GM04503 (cell line): Measurements from ENCODE around the gene SND1.

Source experiments
- DNase-seq: peaks from one replicate; pipeline ENCODE4 v3.0.0-alpha.2; 2012; ENCODE audit warnings: low read depth

The SND1 gene

DNA sequence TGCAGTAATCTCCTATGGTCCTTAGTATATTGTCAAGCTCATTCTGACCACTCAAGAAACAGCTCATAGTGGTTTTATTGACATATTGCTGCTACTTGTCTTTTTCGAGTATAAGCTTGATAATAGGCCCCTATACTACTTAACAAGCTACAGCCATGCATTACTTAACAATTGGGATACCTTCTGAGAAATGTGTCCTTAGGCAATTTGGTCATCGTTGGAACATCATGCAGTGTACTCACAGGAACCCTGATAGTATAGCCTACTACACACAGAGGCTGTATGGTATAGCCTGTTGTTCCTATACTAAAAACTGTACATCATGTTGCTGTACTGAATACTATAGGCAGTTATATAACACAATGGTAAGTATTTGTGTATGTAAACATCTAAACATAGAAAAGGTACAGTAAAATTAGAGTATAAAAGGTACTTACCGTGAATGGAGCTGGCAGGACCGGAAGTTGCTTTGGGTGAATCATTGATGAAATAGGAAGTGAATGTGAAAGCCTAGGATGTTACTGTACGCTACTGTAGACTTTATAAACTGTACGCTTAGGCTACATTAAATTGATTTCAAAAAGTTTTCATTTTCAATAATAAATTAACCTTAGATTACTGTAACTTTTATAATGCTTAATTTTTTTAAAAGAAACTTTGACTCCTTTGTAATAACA is 218.4 kb downstream of the SND1 start:
- no peak for DNase-seq

DNA sequence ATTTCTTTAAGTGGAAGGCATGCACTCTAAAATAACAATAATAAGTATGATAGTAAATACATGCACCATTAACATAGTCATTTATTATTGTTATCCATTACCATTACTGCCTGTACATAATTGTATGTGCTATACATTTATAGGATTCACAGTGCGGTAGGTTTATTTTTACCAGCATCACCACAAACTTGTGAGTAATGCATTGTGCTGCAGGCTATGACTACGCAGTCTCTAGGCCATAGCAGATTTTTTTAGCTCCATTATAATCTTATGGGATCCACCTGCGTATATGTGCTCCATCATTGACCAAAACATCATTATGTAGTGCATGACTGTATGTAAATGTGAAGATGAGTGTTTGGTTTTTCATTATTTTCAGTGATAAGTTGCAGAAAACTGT is 219.2 kb downstream of the SND1 start:
- DNase-seq = no peak

GRCh38 chr7:127872122-127872521 is 220.1 kb downstream of the SND1 start:
- no peak for DNase-seq

- no peak for DNase-seq
Observed at GRCh38 chr7:127873151-127873550, 221.2 kb downstream of the SND1 start.

DNA sequence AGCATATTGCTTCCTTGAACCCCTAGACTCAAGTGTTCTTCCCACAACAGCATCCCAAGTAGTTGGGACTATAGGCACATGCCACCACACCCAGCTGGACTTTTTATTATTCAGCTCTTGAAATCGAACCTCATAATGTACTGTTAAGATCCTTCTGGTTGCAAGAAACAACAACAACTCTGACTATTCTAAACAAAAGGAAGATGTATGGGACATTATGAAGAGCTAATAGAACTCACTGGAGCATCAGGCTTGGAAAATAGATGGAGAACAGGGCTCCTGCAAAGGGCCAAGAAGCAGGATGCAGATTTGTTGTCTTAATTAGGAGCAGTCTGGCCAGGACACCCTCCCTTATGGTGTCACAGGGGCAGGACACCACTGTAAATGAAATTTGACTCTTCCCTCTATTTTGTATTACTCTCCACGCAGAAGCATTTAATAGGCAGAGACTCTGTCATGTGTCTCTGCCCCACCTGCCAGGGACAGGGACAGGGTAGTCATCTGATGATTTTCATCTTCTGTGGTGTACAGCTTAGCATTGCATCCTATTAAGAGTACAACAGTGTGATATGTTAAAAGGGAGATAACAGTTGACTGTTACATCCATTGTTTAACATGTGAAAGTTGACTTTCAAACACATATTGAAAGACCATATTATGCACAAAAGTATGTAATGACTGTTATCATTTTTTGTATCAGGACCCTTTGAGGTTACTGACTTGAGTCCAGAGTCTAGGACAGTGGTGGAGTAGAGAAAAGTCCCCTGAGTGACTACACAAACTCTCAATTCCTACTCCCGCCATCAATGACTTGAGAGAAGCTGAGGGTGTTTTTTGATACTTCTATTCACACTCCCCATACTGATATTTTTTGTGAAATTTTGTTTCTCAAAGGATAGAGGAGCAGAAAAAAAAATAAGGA is 222.0 kb downstream of the SND1 start:
- DNase-seq = no peak

GRCh38 chr7:127874951-127875608 is 223.1 kb downstream of the SND1 start:
- DNase-seq = peak; percentile 38

DNA sequence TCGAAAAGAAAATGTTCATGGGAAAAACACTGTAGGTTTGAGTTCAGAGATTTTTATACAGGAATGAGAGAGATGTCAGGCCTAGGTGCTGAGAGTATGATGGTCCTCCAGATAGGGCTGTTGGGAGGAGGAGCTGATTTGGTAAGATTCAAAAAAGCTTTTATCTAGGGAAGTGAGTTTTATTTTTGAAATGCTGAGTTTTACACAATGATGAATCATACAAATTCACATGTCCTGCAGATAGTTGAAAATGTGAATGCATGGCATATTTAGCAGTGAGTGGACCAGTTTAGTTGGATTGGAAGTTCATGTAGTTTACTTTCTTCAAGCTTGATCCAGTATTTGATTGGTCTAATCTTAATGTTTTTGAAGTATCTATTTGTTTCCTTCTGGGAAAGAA is 224.4 kb downstream of the SND1 start:
- DNase-seq = peak; percentile 46

- DNase-seq = no peak
Observed at GRCh38 chr7:127877951-127878350, 226.0 kb downstream of the SND1 start.

GRCh38 chr7:127878791-127879190 is 226.8 kb downstream of the SND1 start:
- DNase-seq = no peak

DNA sequence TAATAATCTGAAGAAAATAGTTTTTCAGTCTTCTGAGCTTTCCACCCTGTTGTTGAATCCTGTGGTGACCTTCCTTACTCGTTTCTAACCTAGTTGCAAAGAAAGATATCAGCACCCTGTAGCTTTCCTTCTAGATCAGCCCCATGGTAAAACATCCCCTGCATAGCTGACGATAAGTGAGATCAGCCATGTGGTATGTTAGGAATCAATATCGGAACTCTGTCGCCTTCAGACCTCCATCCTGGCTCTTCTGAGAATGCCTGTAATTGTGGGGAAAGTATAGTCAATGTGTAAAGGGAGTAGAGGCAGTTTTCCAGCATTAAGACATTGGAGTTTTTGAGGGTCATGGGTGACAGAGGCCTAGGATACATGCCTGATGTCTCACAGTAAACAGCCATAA is 227.4 kb downstream of the SND1 start:
- no peak for DNase-seq

- no peak for DNase-seq
Observed at GRCh38 chr7:127879942-127880341, 227.9 kb downstream of the SND1 start.

- no peak for DNase-seq
Observed at GRCh38 chr7:127880454-127880853, 228.5 kb downstream of the SND1 start.

DNA sequence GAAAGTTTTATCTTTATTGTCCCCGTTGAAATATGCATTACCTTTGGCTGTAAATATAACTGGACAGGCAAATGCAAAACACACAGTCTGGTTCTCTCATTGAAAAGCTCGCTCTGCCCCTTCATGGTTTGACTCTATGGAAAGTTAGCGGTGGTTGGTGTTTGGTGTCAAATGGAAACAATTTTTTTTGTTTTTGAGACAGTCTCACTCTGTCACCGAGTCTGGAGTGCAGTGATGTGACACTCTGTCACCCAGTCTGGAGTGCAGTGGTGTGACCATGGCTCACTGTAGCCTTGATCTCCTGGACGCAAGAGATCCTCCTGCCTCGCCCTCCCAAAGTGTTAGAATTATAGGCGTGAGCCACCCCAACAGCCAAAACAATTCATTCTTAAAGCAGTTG is 229.6 kb downstream of the SND1 start:
- no peak for DNase-seq

DNA sequence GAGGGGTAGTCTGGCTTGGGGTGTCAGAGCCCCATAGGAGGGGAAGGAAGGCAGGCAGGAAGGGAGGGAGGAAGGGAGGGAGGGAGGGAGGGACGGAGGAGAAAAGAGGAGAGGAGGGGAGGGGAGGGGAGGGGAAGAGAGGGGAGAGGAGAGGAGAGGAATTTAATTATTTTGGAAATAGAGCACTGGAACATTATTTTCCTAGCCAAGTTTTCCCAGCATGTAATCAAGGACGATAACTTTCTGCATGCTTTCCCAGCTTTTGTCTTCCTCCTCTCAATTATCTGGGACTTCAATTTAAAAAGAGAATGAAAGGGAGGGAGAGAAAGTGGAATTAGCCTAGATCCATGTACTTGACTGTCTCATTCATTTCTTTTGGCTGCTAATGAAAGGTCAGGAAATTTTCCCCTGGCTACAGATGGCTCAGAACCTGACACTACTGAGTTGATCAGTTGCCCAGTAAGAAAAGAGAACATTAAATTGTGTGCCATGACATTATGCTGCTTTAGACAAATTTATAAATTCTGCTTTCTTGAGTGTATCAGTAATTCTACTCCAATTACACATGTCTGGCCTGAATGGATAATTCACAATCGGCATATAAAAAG is 230.4 kb downstream of the SND1 start:
- no peak for DNase-seq

GRCh38 chr7:127884066-127884559 is 232.1 kb downstream of the SND1 start:
- no peak for DNase-seq

- DNase-seq = no peak
Observed at GRCh38 chr7:127885222-127885772, 233.3 kb downstream of the SND1 start.

GRCh38 chr7:127885843-127886242 is 233.8 kb downstream of the SND1 start:
- DNase-seq = peak; percentile 71

GRCh38 chr7:127886248-127886647 is 234.3 kb downstream of the SND1 start:
- no peak for DNase-seq

DNA sequence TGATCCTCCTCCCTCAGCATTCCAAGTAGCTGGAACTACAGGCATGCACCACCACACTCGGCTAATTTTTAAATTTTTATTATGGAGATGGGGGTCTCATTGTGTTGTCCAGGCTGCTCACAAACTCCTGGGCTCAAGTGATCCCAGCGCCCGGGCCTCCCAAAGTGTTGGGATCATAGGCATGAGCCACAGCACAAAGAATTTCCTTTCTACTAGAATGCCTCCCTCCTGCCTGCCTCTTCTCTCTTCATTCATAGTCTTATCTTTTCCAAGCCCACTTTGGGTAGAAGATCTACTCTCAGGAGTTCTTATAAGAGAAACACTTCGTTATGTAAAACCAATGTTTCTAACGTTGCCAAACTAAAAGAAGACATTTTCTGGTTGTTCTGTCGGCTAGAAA is 235.1 kb downstream of the SND1 start:
- DNase-seq = no peak

DNA sequence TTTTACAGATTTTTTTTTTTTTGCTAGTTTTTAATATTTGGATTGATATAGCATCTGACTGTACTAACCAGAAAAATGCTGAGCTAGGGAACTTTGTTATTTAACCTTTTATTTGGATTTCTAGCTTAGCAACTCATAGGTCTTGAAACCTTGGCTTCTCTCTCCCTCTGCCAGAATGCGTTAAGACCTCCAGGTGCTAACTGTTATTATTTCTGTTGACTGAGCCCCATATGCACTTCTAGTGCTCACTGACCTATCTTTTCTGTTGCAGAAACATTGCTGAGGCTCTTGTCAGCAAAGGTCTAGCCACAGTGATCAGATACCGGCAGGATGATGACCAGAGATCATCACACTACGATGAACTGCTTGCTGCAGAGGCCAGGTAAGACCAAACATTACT is 235.6 kb downstream of the SND1 start:
- DNase-seq = no peak

DNA sequence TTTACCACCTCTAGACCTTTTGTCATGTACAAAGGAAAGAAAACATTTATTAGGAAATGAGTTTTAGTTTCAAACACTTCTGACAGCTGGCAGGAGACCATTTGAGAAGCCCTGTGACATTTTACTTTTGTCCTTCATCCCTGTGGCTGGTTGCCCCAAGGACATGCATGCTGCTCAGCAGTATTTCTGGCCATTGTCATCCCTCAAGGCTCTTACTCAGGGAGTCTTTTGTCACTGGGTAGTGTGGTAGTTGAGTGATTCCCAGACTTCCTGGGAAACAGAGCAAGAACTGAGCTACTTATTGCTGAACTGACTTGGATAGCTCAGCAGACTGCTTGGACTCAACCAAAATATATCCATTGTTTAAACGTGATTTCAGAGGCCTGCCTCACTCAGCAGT is 236.4 kb downstream of the SND1 start:
- no peak for DNase-seq

DNA sequence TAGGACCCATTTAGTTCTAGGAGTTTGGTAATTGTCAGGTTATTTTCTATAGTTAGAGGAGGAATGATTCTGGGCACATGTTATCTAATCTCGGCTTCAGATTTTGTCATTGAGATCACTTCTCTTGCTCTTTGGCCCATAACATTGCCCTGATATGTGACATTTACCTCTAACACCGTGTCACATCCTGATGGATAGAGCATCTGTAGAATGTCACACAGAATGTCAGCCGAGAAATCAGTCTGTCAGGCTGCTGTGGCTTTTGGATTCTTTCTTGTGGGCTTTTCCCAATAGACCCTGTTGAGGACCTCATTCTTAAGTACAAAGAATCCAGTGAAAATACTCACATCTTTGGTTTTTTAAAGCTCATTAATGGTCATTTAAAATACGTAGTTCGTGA is 236.8 kb downstream of the SND1 start:
- no peak for DNase-seq
